Measurements from ENCODE around the gene TANGO6. TPM values are rescaled to one million over a fixed set of nuclear protein-coding genes. Genes with fewer than 3 reads are reported as not detected.

Gene TANGO6
- 9.0 and 10.5 TPM in 2 replicates for total RNA-seq

DNA sequence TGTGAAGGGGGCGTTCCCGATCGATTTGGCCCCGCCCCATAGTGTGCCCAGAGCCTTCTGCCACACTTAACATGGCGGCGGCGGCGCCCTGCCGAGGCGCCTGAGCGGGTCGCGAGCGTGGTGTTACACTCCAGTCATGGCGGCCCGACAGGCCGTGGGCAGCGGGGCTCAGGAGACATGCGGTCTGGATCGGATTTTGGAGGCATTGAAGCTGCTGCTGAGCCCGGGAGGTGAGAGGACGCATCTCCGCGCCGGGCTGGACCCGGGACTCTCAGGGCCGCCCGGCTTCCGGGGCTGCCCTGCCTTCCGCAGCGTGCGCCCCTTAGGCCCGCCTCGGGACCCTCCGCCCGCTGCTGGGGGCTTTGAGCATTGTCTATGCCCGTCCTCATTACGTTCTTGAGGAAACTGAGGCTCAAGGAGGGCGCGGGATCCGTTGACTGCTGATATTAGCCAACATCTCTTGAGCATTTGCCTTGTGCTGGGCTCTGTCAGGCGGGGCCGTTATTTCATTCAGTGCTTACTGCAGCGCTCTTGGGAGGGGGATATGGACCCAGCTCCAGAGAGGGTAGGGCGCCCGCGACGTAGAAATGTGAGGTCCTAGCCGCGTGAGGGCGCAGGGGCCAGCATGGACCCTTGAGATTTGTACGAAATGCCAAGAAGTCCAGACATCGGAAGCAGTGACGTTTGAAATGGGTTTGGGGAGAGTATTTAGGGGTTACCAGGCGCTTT is at the start of gene TANGO6:
Gene TANGO6, plus strand, starts transcription at position 50 of the 729 bp plus-strand sequence. Its CDS starts 87 bp downstream, at position 137.

DNA sequence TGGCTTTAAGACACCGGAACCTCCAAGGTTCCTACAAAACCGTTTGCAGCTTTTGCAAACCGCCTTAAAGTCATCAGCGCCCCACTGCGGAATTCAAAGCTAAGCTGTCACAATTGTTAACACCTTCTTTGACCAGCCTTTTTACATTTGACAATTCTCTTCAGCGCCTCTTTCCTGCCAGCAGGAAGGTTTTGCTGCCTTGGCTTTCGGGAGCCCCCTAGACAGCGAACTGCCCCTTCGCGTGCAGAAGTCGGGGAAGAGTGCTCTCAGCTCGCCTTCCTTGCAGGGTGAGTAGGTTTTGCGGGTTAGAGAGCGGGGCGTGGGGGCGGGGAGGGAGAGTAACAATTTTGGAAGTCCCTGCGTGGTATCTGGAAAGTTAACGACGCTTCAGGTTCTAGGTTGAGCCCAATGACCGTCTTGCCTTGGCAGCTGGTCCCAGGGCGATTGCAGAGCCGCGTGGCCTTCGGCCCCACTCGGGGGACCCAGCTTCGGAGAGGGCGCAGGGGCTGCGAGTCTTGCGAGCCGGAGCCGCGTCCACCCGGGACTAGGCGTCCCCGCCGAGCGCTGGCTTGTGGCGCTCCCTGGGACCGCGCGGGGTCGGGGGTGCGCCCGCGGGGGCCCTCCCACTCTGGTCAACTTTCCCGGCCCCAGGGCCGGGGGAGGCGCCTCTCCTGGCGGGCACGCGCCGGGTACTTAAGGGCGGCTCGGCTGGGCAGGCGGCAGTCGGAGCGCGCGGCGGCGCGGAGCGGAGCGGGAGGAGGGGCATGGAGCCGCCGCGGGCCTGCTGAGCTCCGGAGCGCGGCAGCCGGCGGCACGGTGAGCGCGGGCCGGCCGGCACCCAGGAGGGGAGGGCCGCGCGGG is 262.4 kb downstream of the TANGO6 start, which contains the start of gene HAS3:
Gene HAS3, plus strand, starts transcription at position 153 of the 861 bp plus-strand sequence. CDS start 3,743 bp downstream, outside the sequence.

DNA sequence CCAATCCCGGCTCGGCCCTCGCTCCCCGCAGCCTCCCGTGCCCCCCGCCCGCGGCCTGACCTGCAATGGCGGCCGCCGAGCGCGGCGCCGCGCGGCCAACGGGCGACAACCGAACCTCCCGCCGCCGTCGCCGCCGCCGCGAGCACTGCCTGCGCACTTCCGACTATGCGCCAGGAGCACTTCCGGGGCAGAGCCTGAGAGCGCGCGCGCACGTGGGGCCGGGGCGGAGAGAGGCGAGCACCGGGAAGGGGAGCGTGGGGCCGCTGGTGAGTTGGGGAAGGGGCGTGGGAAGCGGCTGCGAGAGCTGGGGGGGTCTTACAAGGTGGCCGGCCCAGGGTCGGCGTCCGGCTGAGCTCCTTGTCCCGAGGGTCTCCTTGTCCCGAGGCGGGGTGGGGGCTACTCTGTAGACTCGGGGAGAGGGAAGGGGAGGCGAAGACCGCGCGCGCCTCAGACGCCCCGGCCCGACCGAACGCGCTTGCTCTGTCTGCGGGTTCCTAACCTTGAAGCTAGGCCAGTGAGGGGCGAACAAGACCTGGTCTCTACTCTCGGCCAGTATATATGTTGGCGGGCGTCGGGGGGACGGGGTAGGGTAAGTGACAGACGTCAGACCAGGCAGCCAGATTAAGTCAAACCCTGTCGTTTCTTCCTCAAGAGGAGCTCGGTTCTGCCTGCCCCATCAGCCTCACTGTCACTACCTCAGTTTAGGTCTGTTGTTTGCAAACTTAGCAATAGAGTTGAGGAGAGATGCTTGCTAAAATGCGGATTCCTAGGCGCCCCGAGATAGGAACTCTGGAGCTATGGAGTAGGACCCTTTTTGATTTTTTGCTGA is 289.3 kb downstream of the TANGO6 start, which contains the start of the genes CHTF8 and UTP4:
Gene CHTF8, minus strand, starts transcription at position 165 of the 829 bp plus-strand sequence. CDS start 11,130 bp downstream, outside the sequence.
Gene UTP4, plus strand, starts transcription at position 226 of the 829 bp plus-strand sequence. CDS start 811 bp downstream, outside the sequence.

Other genes starting within 250 kb of the TANGO6 start
- not detected in 2 replicates for gene CDH3, start 198.2 kb upstream of the TANGO6 start, total RNA-seq
- gene CDH1, start 106.2 kb upstream of the TANGO6 start, total RNA-seq = not detected in 2 replicates